ENCODE results near the gene RAET1L.

GRCh38 chr6:149984773-149985172 lies 40.6 kb downstream of the RAET1L start:
- TF ChIP-seq CTCF (IDR thresholded peaks at IDR 0.05) (no peak), POLR2AphosphoS5 (IDR thresholded peaks at IDR 0.05) (no peak)
